HG03432 (cell line): ENCODE results near the gene OR2AJ1.

Experiments
- ATAC-seq: cut with Tn5 transposase; IDR thresholded peaks from one replicate; pipeline ENCODE4 v1.9.1; 2021; ENCODE audit warnings: mild to moderate bottlenecking, moderate library complexity; ENCODE audit not compliant: unreplicated experiment

OR2AJ1 gene, protein sequence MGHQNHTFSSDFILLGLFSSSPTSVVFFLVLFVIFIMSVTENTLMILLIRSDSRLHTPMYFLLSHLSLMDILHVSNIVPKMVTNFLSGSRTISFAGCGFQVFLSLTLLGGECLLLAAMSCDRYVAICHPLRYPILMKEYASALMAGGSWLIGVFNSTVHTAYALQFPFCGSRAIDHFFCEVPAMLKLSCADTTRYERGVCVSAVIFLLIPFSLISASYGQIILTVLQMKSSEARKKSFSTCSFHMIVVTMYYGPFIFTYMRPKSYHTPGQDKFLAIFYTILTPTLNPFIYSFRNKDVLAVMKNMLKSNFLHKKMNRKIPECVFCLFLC

DNA sequence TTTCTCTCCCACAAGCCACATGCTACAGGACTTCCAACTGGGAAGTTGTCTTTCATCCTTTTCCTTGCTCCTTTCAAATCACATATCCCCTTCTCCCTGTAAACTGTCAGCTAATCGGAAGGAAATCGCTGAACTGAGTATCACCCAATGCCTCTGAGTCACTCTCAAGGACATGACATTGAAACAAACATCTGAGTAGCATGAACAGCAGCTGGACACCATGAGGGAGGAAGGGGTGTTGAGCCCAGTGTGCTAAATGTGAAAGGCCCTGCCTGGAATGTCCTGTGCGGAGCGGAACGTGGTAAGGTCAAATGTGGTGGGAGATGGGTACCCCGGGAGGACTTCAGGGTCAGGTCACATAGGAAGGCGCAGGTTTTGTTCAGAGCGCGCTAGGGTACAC is at the start of gene OR2AJ1:
TSS of gene OR2AJ1 (plus strand) at position 22 of the 400 bp plus-strand sequence. CDS start 8,880 bp downstream, outside the sequence.
- ATAC-seq, result no peak

DNA sequence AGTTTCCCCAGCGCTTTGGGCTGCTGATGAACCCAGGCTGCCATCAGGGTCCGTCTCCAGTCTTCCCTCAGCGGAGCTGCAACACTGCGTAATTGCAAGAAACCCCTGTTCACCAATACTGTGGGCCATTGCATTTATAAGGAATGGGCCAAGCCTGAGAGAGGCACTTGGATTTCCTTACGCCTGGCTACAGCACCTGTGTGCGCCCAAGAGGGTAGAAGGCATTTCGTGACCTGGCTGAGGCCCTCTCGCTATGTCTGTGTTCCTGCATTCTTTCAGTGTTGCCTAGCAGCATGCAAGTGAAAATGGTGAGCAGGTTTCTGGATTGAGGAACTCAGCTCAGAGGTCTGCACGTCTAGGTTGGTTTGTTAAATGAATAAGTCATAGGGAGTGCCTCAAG is 41.3 kb upstream of the OR2AJ1 start:
- no peak for ATAC-seq

DNA sequence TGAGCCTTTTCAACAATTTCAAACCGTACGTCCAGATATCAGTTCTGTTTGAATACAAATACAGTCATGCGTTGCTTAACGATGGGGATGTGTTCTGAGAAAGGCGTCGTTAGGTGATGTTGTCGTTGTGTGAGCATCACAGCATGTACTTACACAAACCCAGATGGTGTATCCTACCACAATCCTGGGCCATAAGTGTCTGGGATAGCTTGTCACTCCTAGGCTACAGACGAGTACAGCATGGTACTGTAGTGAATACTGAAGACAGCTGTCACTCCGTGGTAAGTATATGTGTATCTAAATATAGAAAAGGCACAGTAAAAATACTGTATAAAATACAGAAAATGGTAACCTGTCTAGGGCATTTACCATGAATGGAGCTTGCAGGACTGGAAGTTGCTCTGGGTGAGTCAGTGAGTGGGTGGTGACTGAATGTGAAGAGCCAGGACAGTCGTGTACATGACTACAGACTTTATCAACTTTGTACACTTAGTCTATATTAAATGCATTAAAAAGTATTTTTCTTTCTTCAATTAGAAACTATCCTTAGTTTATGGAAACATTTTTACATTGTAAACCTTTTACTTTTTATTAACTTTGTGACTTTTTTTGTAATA is 39.8 kb upstream of the OR2AJ1 start:
- no peak for ATAC-seq

DNA sequence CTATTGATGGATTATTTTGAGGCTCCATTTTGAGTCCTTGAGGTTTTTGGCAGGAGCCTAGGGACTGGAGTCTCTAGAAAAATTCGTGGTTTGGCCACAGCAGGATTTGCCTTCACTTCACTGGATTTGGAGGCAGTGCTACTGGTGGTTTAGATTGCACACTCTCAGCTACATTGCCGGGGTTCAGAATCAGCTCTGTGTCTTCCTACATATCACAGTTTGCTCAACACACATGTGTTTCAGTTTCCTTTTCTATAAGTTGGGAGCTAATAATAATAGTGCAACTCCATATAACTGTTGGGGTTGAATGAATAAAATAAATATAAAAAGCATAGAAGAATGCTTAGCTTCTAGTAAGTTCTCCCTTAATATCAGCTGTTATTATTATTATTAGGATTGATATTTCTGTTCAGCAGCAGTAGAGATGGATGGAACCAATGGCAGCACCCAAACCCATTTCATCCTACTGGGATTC is 29.5 kb upstream of the OR2AJ1 start, which contains the start of gene OR2W3:
TSS of gene OR2W3 (plus strand) at position 425 of the 475 bp plus-strand sequence. CDS start at position 425, 0 bp downstream.
- no peak for ATAC-seq

DNA sequence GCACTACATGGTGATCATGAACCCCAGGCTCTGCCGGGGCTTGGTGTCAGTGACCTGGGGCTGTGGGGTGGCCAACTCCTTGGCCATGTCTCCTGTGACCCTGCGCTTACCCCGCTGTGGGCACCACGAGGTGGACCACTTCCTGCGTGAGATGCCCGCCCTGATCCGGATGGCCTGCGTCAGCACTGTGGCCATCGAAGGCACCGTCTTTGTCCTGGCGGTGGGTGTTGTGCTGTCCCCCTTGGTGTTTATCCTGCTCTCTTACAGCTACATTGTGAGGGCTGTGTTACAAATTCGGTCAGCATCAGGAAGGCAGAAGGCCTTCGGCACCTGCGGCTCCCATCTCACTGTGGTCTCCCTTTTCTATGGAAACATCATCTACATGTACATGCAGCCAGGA is 28.7 kb upstream of the OR2AJ1 start:
- ATAC-seq, result no peak

DNA sequence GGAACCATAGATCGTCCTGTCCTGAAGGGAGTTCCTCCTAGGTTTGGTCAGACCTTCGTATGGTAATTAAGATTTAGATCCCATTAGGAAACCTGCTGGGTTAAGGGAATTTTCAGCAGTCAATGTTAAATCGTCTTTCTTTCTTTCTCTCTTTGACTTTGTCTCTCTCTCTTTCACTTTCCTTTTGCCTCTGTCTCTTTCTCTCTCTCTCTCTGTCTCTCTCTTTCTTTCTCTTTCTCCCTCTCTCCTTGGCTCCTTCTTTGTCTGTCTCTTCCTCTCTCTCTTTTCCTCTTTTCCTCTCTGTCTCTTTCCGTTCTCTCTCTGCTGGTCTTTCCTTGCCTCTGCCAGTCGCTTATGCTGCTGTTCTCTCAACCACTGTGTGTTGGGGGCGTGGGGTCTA is 20.6 kb upstream of the OR2AJ1 start:
- ATAC-seq, result no peak

DNA sequence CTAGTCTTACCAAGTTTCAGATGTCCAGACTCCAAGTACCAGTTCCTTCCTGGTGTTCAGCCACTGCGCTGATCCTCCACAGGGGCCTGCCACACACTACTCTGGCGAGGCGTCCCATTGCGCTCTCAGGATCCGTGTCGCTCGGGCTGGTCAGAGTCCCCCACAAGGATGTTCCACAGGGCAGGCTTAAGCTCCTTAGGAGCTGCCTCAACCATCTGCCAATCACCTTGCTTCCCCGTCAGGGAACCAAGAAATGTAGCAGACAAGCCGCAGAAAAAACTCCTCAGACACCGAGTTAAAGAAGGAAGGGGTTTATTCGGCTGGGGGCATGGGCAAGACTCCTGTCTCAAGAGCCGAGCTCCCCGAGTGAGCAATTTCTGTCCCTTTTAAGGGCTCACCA is 19.5 kb upstream of the OR2AJ1 start:
- no peak for ATAC-seq

DNA sequence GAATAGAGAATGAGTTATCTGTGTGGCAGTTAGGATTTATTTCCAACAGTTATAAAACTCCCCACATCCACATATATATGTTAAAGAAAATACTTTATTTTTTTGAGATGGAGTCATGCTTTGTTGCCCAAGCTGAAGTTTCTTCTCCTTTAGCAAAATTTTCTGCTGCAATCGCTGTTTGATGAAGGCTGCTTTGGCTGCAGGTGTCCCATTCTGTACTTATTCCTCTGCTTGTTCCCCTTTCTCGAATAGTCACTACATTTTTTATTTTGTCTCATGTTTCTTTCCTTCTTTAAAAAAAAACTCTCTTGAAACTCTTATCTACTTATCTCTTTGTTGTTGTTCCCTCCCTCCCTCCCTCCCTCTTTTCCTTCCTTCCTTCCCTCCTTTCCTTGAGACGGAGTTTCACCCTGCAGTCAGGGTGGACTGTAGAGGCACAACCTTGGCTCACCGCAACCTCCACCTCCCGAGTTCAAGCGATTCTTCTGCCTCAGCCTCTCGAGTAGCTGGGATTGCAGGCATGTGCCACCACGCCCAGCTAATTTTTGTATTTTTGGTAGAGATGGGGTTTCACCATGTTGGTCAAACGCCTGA is 18.7 kb upstream of the OR2AJ1 start:
- no peak for ATAC-seq

DNA sequence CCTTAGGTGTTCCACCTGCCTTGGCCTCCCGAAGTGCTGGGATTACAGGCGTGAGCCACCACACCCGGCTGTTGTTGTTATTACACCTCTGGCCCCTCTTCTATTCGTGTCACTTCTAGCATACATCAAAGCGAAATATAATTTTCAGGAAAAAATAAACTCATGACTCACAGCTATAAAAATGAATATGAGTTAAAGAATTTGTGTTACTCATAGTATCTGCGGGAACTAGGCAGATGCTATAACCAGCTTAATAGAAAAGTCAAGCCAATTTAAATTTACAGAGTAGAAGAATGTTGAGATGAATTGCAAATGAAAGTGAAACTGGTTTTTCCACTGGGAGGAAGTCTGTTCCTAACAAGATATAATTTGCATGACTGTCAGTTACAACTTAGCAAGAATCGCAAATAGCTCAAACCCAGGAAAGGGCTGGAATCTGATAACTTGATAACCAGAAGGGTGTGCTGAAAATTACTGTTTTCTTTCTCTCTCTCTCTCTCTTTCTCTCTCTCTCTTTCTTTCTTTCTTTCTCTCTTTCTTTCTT is 18.1 kb upstream of the OR2AJ1 start:
- no peak for ATAC-seq

DNA sequence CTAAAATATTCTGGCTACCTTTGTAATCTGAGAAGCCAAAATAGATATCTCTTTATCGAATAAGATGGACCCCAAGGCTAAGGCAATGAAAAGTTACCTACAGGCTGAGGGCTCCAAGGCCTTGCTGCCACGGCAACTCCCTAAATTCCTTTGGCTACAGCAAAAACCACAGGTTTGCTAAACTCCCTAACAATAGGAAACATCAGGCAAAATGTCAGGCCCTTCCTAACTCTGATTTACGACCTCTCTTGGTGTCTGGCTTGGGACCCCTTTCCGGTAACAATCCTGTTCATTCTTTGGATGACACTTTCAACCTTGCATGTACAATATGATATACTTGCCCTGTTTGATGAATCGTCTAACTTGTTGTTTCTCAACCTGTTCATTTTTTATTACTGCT is 15.9 kb upstream of the OR2AJ1 start:
- ATAC-seq, result no peak

DNA sequence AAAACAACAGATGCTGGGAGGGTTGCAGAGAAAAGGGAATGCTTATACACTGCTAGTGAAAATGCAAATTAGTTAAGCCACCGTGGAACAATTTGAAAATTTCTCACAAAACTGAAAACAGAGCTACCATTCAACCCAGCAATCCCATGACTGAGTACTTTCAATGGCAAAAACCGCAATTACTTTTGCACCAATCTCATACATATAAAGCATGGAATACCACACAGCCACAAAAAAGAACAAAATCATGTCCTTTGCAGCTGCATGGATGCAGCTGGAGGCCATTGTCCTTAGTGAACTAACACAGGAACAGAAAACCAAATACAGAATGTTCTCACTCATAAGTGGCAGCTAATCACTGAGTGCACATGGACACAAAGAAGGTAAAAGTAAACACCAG is 10.9 kb upstream of the OR2AJ1 start:
- no peak for ATAC-seq

DNA sequence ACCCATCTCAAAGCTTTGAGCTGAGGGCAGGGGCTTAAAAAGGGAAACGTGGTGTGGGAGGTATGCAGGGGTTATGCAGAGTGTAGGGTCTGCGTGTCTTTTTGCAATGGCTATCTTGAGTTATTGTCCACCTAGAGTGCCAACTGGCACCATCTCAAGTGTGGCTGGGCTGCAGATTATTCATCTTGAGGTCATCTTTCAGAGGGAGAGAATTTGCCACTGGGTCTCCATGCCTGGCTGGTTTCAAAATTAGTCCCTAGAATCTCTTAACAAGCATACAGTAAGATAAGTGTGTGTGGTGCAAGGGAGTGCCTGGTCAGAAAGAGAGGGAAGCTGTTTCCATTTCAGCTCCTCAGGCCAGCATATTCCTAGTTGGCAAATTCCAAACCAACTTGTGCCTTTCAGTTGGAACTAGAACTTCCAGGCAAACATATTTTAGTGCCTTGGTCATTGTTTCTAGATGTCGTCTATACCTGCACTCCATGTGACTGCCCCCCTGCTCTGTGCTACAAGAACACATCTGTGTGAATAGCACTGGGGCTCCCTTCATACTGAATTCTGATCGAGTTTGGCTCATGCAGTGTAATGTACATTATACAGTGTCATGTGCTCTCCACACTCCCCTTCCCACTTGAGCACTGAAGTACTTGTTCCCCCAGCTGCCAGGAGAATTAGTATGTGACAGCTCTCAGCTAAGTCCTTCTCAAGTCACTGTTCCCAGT is 9.6 kb upstream of the OR2AJ1 start:
- ATAC-seq, result no peak

DNA sequence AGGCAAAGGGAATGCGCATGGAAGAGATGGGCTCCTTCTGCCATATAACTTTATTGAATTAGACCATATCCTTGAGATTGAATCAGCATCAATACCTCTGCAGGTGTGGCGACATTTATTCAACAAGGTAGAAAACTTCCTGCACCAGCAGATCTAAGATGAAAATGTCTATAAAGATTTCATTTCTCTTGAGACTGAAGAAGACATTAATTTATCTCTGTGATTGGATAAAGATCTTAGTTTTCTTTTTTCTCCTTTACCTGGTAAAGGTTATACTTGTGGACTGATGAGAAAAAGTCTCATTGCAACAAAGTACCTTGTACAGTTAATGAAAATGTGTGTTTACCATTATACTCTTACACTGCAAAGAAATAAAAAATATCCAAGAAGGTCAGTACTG is 4.7 kb upstream of the OR2AJ1 start, which contains the start of gene OR2T8:
TSS of gene OR2T8 (plus strand) at position 301 of the 400 bp plus-strand sequence. CDS start 766 bp downstream, outside the sequence.
- no peak for ATAC-seq

DNA sequence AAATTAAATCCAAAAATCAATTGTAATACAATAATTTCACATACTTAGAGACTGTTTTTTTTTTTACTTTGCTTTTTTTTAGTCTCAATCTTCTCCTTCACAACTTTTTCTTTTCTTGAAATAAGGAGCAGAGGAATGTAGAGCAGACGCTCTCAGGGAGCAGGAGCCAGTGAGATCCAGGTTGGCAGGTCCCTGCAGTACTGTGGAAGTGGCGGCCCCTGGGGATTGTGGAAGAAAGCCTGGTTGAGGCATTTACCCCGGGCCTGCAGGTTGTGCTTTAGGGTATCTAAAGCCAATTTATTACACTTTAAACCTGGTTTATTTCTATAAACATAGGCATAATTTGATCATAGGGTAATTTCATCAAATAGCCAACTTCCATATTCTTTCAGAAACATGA is 748 bp upstream of the OR2AJ1 start:
- no peak for ATAC-seq

DNA sequence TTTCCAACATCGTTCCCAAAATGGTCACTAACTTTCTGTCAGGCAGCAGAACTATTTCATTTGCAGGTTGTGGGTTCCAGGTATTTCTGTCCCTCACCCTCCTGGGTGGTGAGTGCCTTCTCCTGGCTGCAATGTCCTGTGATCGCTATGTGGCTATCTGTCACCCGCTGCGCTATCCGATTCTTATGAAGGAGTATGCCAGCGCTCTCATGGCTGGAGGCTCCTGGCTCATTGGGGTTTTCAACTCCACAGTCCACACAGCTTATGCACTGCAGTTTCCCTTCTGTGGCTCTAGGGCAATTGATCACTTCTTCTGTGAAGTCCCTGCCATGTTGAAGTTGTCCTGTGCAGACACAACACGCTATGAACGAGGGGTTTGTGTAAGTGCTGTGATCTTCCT is 9.3 kb downstream of the OR2AJ1 start:
- no peak for ATAC-seq

DNA sequence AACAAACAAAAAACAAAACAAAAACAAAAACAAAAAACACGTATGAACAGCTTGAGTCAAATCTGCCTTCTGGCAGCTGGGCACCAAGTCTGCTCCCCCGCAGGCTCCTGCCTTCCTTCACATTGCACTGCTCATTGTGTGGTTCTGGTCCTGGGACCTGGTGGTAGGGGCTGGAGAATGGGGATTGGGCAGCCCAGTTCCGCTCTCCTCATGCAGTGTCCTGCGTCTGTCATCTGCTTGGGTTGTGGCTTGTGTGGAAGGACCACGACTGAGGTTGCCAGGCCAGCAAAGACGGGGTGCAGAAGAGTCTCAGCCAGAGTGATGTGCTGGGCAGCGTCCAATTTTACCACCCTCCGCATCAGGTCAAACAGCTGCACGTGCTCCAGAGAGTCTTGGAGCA is 11.1 kb downstream of the OR2AJ1 start:
- ATAC-seq, result no peak

DNA sequence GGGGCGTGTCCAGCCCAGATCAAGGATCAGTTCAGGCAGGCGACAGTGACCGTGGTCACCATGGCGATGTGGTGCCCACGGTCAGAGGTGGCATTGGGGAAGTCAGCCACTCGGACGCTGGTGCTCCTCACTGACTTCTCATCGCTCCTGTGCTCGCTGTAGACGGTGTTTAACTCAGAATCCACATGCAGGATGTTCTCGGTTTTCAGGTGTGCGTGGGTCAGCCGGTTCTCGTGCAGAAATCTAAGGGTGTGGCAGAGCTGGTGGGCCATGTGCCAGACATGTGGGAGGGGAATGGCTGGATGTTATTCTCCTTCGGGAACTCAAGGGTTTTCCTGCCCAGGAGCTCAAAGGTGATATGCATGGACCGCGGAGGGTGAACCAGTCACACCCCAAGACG is 11.7 kb downstream of the OR2AJ1 start:
- no peak for ATAC-seq

DNA sequence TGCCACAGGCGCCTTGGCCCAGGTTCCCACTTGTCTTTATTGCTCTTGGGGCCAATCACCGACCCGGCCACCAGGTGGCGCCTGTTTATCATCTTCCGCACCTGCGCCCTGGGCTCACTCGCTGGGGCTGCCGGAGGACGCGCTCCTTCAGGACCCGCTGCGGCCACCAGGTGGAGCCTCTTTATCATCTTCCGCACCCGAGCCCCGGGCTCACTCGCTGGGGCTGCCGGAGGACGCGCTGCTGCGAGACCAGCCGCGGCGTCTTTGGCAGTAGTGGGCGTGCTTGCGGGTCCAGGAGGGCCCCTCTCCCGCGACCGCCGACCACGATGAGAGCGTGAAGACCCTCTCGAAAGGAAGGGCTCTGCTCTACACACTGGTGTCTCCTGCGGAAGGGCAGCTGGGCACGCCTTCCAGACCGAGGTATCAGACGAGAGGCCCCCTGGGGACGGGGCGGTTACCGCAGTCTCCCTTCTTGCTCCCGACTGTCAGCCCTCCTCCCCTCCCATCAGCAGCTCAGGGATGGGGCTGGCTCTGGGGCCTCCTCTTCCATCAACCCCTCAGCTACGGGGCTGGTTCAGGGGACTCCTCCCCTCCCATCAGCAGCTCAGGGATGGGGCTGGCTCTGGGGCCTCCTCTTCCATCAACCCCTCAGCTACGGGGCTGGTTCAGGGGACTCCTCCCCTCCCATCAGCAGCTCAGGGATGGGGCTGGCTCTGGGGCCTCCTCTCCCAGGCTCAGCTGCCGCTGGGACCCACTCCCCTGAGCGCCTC is 12.5 kb downstream of the OR2AJ1 start:
- ATAC-seq, result peak; percentile 100

DNA sequence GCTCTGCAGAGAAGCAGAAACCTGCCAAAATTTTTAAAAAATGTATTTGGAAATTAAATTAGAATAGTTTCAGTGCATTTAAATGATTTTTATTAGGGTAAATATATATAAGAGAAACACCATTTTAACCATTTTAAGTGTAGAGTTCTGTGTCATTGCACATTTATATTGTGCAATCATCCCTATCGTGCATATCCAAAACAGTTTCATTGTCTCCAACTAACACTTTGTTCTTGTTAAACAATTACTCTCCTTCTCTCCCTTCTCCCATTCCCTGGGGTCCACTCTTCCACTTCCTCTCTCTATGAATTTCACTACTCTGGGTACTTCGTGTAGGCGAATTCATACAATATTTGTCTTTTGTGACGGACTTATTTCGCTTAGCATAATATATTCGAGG is 17.9 kb downstream of the OR2AJ1 start:
- ATAC-seq, result no peak

DNA sequence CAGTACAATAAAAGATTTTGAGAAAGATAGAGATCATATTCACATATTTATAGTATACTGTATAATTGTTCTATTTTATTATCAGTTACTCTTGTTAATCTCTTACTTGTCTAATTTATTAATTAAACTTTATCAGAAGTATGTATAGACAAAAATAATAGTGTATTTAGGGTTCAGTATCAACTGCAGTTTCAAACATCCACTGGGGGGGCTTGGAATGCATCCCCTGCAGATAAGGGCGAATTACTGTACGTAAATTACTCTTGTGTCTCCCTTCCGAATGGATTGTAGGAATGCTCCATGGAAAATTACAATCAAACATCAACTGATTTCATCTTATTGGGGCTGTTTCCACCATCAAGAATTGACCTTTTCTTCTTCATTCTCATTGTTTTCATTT is 23.9 kb downstream of the OR2AJ1 start, which contains the start of gene OR2L8:
TSS of gene OR2L8 (plus strand) at position 301 of the 400 bp plus-strand sequence. CDS start at position 301, 0 bp downstream.
- no peak for ATAC-seq
